ENCODE data around the gene PPP3R1. TPM values are rescaled to one million over a fixed set of nuclear protein-coding genes. Genes with fewer than 3 reads are reported as not detected.

Gene PPP3R1
- total RNA-seq, 4 donors from 2014 or later: 9.2 to 32.2 (median 28.1) TPM

- intact Hi-C loops (cut with DNase I; ENCODE audit: low total_unique reads): no loop called here
- H3K36me3 ChIP-seq: peaks cover 0 to 16% (median 2%) of the 10 kb centered on the region in 4 donors
- in situ Hi-C loops (cut with MboI; ENCODE audit: low pct_ligation_motif_present in 1 of 4, low pct_unique_long_range_greater_than_20kb in 1 of 4, low sequenced_read_pairs in 3 of 4): loop anchor here in 1 of 4 donors (10.0 kb wide), 1 partner anchor 143 kb away; no protein-coding TSS in a partner anchor
- H3K27me3 ChIP-seq: no peaks in the 10 kb centered on the region
- no peak for DNase-seq
- WGBS, 2 donors (ENCODE audit: low coverage in 1 of 2): 79 to 93% methylated on average over 2 of the region's 2 CpGs
- TF ChIP-seq POLR2AphosphoS5 (IDR thresholded peaks at IDR 0.05) (no peak), CTCF (IDR thresholded peaks at IDR 0.05) (no peak), POLR2A (IDR thresholded peaks at IDR 0.05) (no peak), EP300 (IDR thresholded peaks at IDR 0.05; ENCODE audit: low read depth) (no peak)
- H3K9me3 ChIP-seq: no peaks in the 10 kb centered on the region
- H3K4me1 ChIP-seq: no peaks in the 10 kb centered on the region
- H3K27ac ChIP-seq: no peak overlapping the region
- no peak overlapping the region for H3K4me3 ChIP-seq
These were observed 110.5 kb downstream of the PPP3R1 start for GRCh38 chr2:68141875-68142274.

GRCh38 chr2:68135448-68136320 is 116.6 kb downstream of the PPP3R1 start:
- no peak for DNase-seq
- Histone ChIP-seq H3K4me3 (no peak overlapping the region), H3K27me3 (no peaks in the 10 kb centered on the region), H3K27ac (no peak overlapping the region), H3K36me3 (peaks cover 0 to 5% (median 2%) of the 10 kb centered on the region in 4 donors), H3K4me1 (peaks cover 0 to 16% (median 7%) of the 10 kb centered on the region in 4 donors), H3K9me3 (no peaks in the 10 kb centered on the region)
- intact Hi-C loops (cut with DNase I; ENCODE audit: low total_unique reads): no loop called here
- in situ Hi-C loops (cut with MboI; ENCODE audit: low pct_ligation_motif_present in 1 of 4, low pct_unique_long_range_greater_than_20kb in 1 of 4, low sequenced_read_pairs in 3 of 4): no loop called here
- TF ChIP-seq CTCF (IDR thresholded peaks at IDR 0.05) (no peak), EP300 (IDR thresholded peaks at IDR 0.05; ENCODE audit: low read depth) (no peak), POLR2A (IDR thresholded peaks at IDR 0.05) (no peak), POLR2AphosphoS5 (IDR thresholded peaks at IDR 0.05) (no peak)
- 53 to 63% methylated on average over 6 to 7 of the region's 7 CpGs for WGBS, 2 donors (ENCODE audit: low coverage in 1 of 2)

- Histone ChIP-seq H3K9me3 (no peaks in the 10 kb centered on the region), H3K36me3 (peaks cover 0 to 5% (median 2%) of the 10 kb centered on the region in 4 donors), H3K27me3 (no peaks in the 10 kb centered on the region), H3K4me3 (no peak overlapping the region), H3K27ac (no peak overlapping the region), H3K4me1 (peaks cover 0 to 16% (median 7%) of the 10 kb centered on the region in 4 donors)
- DNase-seq: peak; percentile 71
- intact Hi-C loops (cut with DNase I; ENCODE audit: low total_unique reads): no loop called here
- TF ChIP-seq POLR2A (IDR thresholded peaks at IDR 0.05): no peak
- TF ChIP-seq EP300 (IDR thresholded peaks at IDR 0.05; ENCODE audit: low read depth): no peak
- TF ChIP-seq POLR2AphosphoS5 (IDR thresholded peaks at IDR 0.05): no peak
- no peak for TF ChIP-seq CTCF (IDR thresholded peaks at IDR 0.05)
- in situ Hi-C loops (cut with MboI; ENCODE audit: low pct_ligation_motif_present in 1 of 4, low pct_unique_long_range_greater_than_20kb in 1 of 4, low sequenced_read_pairs in 3 of 4): no loop called here
- 53 to 57% methylated on average over 6 of the region's 6 CpGs for WGBS, 2 donors (ENCODE audit: low coverage in 1 of 2)
These were observed 117.8 kb downstream of the PPP3R1 start for GRCh38 chr2:68134554-68134953.

GRCh38 chr2:68134120-68134519 is 118.2 kb downstream of the PPP3R1 start:
- WGBS, 2 donors (ENCODE audit: low coverage in 1 of 2): 56 to 65% methylated on average over 1 of the region's 1 CpG
- H3K4me1 ChIP-seq: peaks cover 0 to 16% (median 7%) of the 10 kb centered on the region in 4 donors
- H3K4me3 ChIP-seq: no peak overlapping the region
- H3K27me3 ChIP-seq: no peaks in the 10 kb centered on the region
- in situ Hi-C loops (cut with MboI; ENCODE audit: low pct_ligation_motif_present in 1 of 4, low pct_unique_long_range_greater_than_20kb in 1 of 4, low sequenced_read_pairs in 3 of 4) (no loop called here), intact Hi-C loops (cut with DNase I; ENCODE audit: low total_unique reads) (no loop called here)
- H3K27ac ChIP-seq: no peak overlapping the region
- TF ChIP-seq POLR2AphosphoS5 (IDR thresholded peaks at IDR 0.05): no peak
- TF ChIP-seq EP300 (IDR thresholded peaks at IDR 0.05; ENCODE audit: low read depth): no peak
- TF ChIP-seq CTCF (IDR thresholded peaks at IDR 0.05): no peak
- TF ChIP-seq POLR2A (IDR thresholded peaks at IDR 0.05): no peak
- DNase-seq: no peak
- no peaks in the 10 kb centered on the region for H3K9me3 ChIP-seq
- peaks cover 0 to 5% (median 2%) of the 10 kb centered on the region in 4 donors for H3K36me3 ChIP-seq
